GM12864 (cell line): ENCODE measurements around the gene C18orf63.

Source experiments
- DNase-seq: peaks from one replicate; pipeline ENCODE4 v3.0.0-alpha.2; 2011; ENCODE audit warnings: low read depth
- H3K4me3 ChIP-seq: 2 replicates; pipeline ENCODE4 v1.5.1; 2011; ENCODE audit warnings: mild to moderate bottlenecking, low read depth, low read length, control low read depth
- TF ChIP-seq, protein P1 (sequence below): IDR thresholded peaks from 2 replicates; pipeline ENCODE4 v1.5.1; 2011; ENCODE audit warnings: low read depth, mild to moderate bottlenecking, moderate library complexity, low read length, control low read depth, inconsistent platforms; ENCODE audit errors: missing control alignments

C18orf63 gene

DNA sequence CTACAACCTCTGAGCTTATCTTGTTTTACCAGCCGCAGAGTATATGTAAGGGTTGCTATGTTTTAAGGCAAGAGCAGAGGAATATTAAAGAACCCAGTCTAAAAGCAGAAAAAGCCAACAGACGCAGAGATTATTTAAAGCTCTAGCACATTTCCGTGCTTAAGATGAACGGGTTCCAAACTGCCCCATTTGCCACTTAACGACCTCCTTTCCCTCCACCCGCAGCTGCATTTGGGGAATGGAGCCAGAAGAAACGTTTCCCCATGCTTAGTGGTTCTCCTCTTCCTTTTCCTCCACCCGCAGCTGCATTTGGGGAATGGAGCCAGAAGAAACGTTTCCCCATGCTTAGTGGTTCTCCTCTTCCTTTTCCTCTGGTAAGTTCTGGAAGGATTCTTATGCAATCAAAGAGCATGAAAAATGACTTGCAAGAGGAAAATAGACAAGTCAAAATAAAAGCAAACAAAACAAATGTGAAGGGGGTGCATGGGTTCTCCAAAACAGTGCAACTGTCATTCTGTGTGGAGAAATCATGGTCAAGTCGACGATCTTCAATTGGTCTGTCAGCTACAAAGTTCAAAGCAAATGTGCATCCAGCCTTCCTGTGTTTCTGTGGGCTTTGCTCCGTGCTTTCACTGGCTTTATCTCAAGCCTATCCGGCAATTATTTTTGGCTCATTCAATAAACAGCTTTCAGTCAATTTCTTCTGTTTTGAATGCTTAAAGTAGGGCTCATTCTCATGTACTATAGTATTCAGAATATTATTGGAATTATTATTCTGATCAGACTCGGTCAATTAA lies 83.7 kb downstream of the C18orf63 start:
- H3K4me3 ChIP-seq, result no peak overlapping the region
- DNase-seq, result no peak
- TF ChIP-seq, protein P1, sequence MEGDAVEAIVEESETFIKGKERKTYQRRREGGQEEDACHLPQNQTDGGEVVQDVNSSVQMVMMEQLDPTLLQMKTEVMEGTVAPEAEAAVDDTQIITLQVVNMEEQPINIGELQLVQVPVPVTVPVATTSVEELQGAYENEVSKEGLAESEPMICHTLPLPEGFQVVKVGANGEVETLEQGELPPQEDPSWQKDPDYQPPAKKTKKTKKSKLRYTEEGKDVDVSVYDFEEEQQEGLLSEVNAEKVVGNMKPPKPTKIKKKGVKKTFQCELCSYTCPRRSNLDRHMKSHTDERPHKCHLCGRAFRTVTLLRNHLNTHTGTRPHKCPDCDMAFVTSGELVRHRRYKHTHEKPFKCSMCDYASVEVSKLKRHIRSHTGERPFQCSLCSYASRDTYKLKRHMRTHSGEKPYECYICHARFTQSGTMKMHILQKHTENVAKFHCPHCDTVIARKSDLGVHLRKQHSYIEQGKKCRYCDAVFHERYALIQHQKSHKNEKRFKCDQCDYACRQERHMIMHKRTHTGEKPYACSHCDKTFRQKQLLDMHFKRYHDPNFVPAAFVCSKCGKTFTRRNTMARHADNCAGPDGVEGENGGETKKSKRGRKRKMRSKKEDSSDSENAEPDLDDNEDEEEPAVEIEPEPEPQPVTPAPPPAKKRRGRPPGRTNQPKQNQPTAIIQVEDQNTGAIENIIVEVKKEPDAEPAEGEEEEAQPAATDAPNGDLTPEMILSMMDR, result no peak

DNA sequence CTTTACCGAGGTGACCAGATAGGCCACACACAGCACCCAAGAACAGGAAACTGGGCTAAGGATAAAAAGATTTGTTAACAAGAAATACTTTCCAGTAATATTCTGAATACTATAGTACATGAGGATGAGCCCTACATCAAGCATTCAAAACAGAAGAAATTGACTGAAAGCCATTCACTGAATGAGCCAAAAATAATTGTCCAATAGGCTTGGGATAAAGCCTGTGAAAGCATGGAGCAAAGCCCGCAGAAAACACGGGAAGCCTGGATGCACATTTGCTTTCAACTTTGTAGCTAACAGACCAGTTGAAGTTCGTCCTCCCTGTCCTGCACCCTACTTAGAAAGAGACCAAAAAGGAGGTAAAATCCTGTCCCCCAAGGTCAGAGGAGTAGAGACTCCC lies 85.2 kb downstream of the C18orf63 start:
- no peak for DNase-seq
- H3K4me3 ChIP-seq, result no peak overlapping the region
- TF ChIP-seq, protein P1, result no peak

DNA sequence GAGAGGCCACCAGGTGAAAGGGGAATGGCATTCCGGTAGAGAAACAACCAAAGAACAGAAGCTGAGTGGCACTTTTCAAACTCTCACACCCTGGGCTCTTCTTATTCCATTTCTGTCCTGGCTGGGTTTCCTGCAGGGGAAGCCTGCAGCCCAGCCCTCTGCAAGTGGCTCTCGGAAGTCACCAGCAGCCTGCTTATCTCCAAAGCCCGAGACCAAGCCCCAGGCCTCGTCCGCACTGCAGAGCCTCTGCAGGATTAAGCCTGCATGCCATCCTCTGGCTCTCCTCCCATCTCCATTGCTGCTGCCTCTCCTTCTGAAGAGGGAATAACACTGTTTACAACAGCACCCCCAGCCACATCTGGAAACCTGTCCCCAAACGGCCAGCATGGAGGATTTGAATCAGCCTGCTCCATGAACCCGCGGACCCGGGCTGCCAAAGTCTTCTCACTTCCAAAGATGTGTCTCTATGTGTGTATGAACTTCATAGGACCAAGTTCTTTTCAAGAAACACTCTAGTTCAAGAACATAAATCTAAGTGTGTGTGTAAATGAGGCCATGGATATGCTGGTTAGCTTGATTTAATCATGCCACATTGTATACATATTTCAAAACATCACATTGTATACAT lies 87.3 kb downstream of the C18orf63 start:
- H3K4me3 ChIP-seq, result no peak overlapping the region

DNA sequence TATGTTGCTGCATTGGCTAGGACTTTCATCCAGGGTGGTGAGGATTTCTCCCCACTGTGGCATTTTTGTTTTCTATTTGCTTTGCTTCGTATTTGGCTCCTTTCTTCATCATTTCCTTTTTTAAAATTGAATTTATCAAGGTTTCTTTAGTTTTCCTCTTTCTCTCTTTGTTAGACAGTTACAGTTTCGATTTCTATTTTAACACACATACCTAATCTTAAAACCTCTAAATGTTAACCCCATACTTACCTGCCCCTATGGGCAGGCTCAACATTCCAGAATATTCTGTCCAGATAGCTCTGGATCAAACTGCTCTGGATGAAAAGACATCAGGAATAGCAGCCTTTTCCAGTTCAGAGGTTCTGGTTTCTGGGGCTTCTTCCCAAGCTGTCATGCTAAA lies 92.2 kb downstream of the C18orf63 start:
- no peak overlapping the region for H3K4me3 ChIP-seq
- no peak for DNase-seq
- TF ChIP-seq, protein P1, result no peak

More for the DNA sequence above, 87.3 kb downstream of the C18orf63 start:
- TF ChIP-seq, protein P1, result no peak
- DNase-seq, result no peak
